ENCODE measurements around the gene SERPINB6. TPM values are rescaled to one million over a fixed set of nuclear protein-coding genes. Genes with fewer than 3 reads are reported as not detected.

SERPINB6 gene
- total and polyA plus RNA-seq, 9 of the 15 experiments (the other 6 are each of a cell fraction or from before 2014, with no cell fraction given), result 86.6 to 211 (median 143) TPM

GRCh38 chr6:2999618-3000557 lies 28.5 kb upstream of the SERPINB6 start, which contains the start of gene NQO2 (continued):
- TF ChIP-seq SRSF1 (IDR thresholded peaks at IDR 0.05; ENCODE audit: low read depth, low read length) (no peak), HMGXB4 (CRISPR knock-in tag; IDR thresholded peaks at IDR 0.05) (peak; percentile 60), RBM22 (IDR thresholded peaks at IDR 0.05; ENCODE audit: low read depth, low read length, poor library complexity, severe bottlenecking) (peak; percentile 74), E2F4 (CRISPR knock-in tag; IDR thresholded peaks at IDR 0.05; ENCODE audit: low read depth) (no peak), ZNF121 (CRISPR knock-in tag; conservative IDR thresholded peaks at IDR 0.05) (no peak), ZNF277 (CRISPR knock-in tag; IDR thresholded peaks at IDR 0.05; ENCODE audit: borderline replicate concordance) (no peak), ZBTB12 (CRISPR knock-in tag; IDR thresholded peaks at IDR 0.05) (no peak), BHLHE40 (IDR thresholded peaks at IDR 0.05; ENCODE audit: low read length) (0 out of 2 replicates have a peak, but pooled peaks have one; percentile 33), ELF1 (tag; IDR thresholded peaks at IDR 0.05) (no peak), TRIM24 (IDR thresholded peaks at IDR 0.05) (no peak; a peak in 1 of 4 replicates), ZFP91 (CRISPR knock-in tag; IDR thresholded peaks at IDR 0.05) (no peak)

Data from K562 (cell line).